ENCODE measurements around the gene VAX1. TPM values are rescaled to one million over a fixed set of nuclear protein-coding genes. Genes with fewer than 3 reads are reported as not detected.

Gene VAX1
- total RNA-seq, 4 donors from 2014 or later: not detected

GRCh38 chr10:117134306-117135025 lies 3.6 kb downstream of the VAX1 start:
- Histone ChIP-seq H3K4me3 (replicated peaks in 1 of 3) (no peak overlapping the region), H3K27me3 (peaks cover 37% of the 10 kb centered on the region), H3K4me1 (peaks cover 20 to 24% of the 10 kb centered on the region in 2 donors), H3K27ac (no peak overlapping the region), H3K9me3 (no peaks in the 10 kb centered on the region), H3K36me3 (no peaks in the 10 kb centered on the region)
- WGBS, 2 donors: 19 to 26% methylated on average over 19 to 20 of the region's 72 CpGs
- DNase-seq: peak in 1 of 2 donors; percentile 3
- intact Hi-C loops (cut with DNase I): no loop called here
- TF ChIP-seq CTCF (IDR thresholded peaks at IDR 0.05) (no peak), POLR2A (IDR thresholded peaks at IDR 0.05) (no peak)

DNA sequence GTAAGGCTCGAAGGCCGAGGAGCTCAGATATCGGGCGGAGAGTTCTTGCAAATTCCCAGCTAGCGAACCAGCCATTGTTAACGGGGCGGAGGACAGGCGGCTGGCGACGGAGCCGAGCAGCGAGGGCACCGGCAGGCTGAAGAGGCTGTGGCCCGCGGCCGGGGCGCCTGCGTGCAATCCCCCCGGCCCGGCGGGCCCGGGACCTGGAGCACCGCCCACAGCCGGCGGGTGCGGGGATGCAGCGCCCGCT lies 4.1 kb downstream of the VAX1 start:
- no peak for DNase-seq
- 7 to 10% methylated on average over 5 to 13 of the region's 28 CpGs for WGBS, 2 donors
- peaks cover 33% of the 10 kb centered on the region for H3K27me3 ChIP-seq
- no peak overlapping the region for H3K4me3 ChIP-seq (replicated peaks in 1 of 3)
- H3K27ac ChIP-seq: no peak overlapping the region
- intact Hi-C loops (cut with DNase I): no loop called here
- H3K9me3 ChIP-seq: no peaks in the 10 kb centered on the region
- peaks cover 20 to 24% of the 10 kb centered on the region in 2 donors for H3K4me1 ChIP-seq
- no peaks in the 10 kb centered on the region for H3K36me3 ChIP-seq
- TF ChIP-seq CTCF (IDR thresholded peaks at IDR 0.05): no peak
- no peak for TF ChIP-seq POLR2A (IDR thresholded peaks at IDR 0.05)

GRCh38 chr10:117133273-117134055 lies 4.6 kb downstream of the VAX1 start:
- 9 to 12% methylated on average over 23 to 30 of the region's 30 CpGs for WGBS, 2 donors
- intact Hi-C loops (cut with DNase I): no loop called here
- H3K4me3 ChIP-seq (replicated peaks in 1 of 3): no peak overlapping the region
- H3K27ac ChIP-seq: no peak overlapping the region
- H3K27me3 ChIP-seq: peaks cover 33% of the 10 kb centered on the region
- TF ChIP-seq CTCF (IDR thresholded peaks at IDR 0.05) (no peak), POLR2A (IDR thresholded peaks at IDR 0.05) (no peak)
- H3K4me1 ChIP-seq: peaks cover 20 to 24% of the 10 kb centered on the region in 2 donors
- H3K9me3 ChIP-seq: no peaks in the 10 kb centered on the region
- H3K36me3 ChIP-seq: no peaks in the 10 kb centered on the region
- no peak for DNase-seq

DNA sequence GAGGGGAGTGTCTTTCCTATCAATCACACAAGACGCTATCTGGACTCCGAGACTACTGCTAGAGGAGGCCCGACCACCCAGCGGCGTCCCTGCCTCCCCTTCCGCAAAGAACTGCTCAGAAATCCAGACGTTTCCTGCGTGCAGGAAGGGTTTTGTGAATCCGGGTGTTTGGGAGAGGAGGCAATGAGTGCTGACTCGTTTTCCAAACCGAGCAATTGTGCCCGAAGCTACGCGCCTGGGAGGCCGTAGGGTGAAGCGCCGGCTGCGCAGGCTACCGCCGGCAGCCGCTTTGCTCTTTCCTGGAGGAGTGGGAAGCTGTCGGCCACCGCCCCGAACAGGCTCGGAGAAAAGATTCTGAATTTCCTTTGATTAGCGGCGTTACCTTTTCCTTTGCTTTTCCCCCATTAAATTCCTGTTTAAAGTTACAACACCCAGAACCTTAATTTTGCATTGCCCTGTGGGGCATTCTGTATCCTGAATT lies 5.3 kb downstream of the VAX1 start:
- Histone ChIP-seq H3K36me3 (no peaks in the 10 kb centered on the region), H3K27me3 (peaks cover 33% of the 10 kb centered on the region), H3K4me1 (peaks cover 16 to 18% of the 10 kb centered on the region in 2 donors), H3K27ac (no peak overlapping the region), H3K4me3 (replicated peaks in 1 of 3) (no peak overlapping the region), H3K9me3 (no peaks in the 10 kb centered on the region)
- no peak for TF ChIP-seq CTCF (IDR thresholded peaks at IDR 0.05)
- no peak for TF ChIP-seq POLR2A (IDR thresholded peaks at IDR 0.05)
- no peak for DNase-seq
- intact Hi-C loops (cut with DNase I): no loop called here
- WGBS, 2 donors: 6 to 9% methylated on average over 20 to 25 of the region's 27 CpGs

All from thyroid gland (tissue), 4 donors.